ENCODE data around the gene R3HDM1.

DNA sequence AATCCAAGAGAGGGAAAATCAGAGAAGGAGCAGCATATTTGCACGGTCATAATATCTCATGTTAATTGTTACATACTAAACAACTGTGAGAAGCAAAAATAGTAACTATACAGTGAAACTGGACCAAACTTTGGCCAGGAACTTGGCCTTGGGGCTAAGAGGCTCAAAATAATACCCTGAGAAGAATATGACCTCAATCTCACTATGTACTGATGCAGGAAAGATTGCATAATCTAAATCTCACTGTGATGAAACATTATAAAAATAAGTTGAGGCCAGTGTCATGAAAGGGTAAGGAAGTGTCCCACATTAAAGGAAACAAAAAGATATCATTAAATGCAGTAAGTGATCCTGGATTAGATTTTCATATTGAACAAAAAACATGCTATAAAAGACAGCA lies 36.8 kb upstream of the R3HDM1 start:
- no peak for TF ChIP-seq GATA2 (IDR thresholded peaks at IDR 0.05; ENCODE audit: low read depth, low read length)
- no peak for TF ChIP-seq GATA3 (IDR thresholded peaks at IDR 0.05; ENCODE audit: low read depth, low read length)

All from SH-SY5Y (cell line).